PC-3 (cell line): ENCODE measurements around the gene TNFRSF17. TPM values are rescaled to one million over a fixed set of nuclear protein-coding genes. Genes with fewer than 3 reads are reported as not detected.

Source experiments
- ATAC-seq: fragments of 200-7000 bp; cut with Tn5 transposase; 2 replicates; pipeline ENCODE4 v1.9.1; 2020; ENCODE audit warnings: mild to moderate bottlenecking, moderate library complexity
- BruUV-seq: library from RNA; stranded (reverse); fragments of 400-500 nt; replicated peaks from 2 replicates; lab custom pipeline; 2021; lab: Mats Ljungman, UMichigan
- CTCF ChIA-PET: fragments of 300-600 bp; sonication (Branson Sonifier 250); formaldehyde crosslinking; loops from one replicate; lab custom pipeline; 2022; ENCODE audit warnings: antibody characterized with exemption; lab: Charles Lee
- POLR2A ChIA-PET: fragments of 300-600 bp; sonication (Branson Sonifier 250); formaldehyde crosslinking; loops from one replicate; lab custom pipeline; 2022; ENCODE audit warnings: antibody characterized with exemption; ENCODE audit not compliant: unreplicated experiment; lab: Charles Lee
- DNase-seq: peaks from one replicate; pipeline ENCODE4 v3.0.0-alpha.2; 2015
- H2AFZ ChIP-seq: fragments of 300-600 bp; sonication (generic); 2 replicates; pipeline ENCODE4 v1.6.0; 2016; ENCODE audit warnings: antibody characterized with exemption, low read length
- H3F3A ChIP-seq: fragments of 300-600 bp; sonication (generic); one replicate; pipeline ENCODE4 v1.6.0; 2017; ENCODE audit warnings: antibody characterized with exemption, low read length, control low read depth, mild to moderate bottlenecking; ENCODE audit not compliant: unreplicated experiment
- H3K27ac ChIP-seq: fragments of 300-600 bp; sonication (generic); 2 replicates; pipeline ENCODE4 v1.5.1; 2016; ENCODE audit warnings: mild to moderate bottlenecking, low read length
- H3K27me3 ChIP-seq: fragments of 300-600 bp; sonication (generic); 2 replicates; pipeline ENCODE4 v1.6.1; 2016; ENCODE audit warnings: low read length, mixed read lengths
- H3K36me3 ChIP-seq: fragments of 300-600 bp; sonication (generic); 2 replicates; pipeline ENCODE4 v1.6.1; 2016; ENCODE audit warnings: low read depth, mixed run types, low read length, mixed read lengths
- H3K4me1 ChIP-seq: fragments of 300-600 bp; sonication (generic); 2 replicates; pipeline ENCODE4 v1.5.1; 2016; ENCODE audit warnings: low read length; ENCODE audit not compliant: insufficient read depth
- H3K4me2 ChIP-seq: fragments of 300-600 bp; sonication (generic); 2 replicates; pipeline ENCODE4 v1.6.0; 2016; ENCODE audit warnings: low read length
- H3K4me3 ChIP-seq: fragments of 300-600 bp; sonication (generic); 2 replicates; pipeline ENCODE4 v1.5.1; 2016; ENCODE audit warnings: mild to moderate bottlenecking, low read length, mixed read lengths
- H3K79me2 ChIP-seq: fragments of 300-600 bp; sonication (generic); 2 replicates; pipeline ENCODE4 v1.6.1; 2017; ENCODE audit warnings: low read length, mixed read lengths
- H3K9ac ChIP-seq: fragments of 300-600 bp; sonication (generic); 2 replicates; pipeline ENCODE4 v1.6.0; 2016; ENCODE audit warnings: mild to moderate bottlenecking, low read length
- H3K9me2 ChIP-seq: fragments of 300-600 bp; sonication (generic); replicated peaks from 2 replicates; pipeline ENCODE4 v1.6.1; 2016; ENCODE audit warnings: mixed run types, low read length, mixed read lengths
- H3K9me3 ChIP-seq: fragments of 300-600 bp; sonication (generic); 2 replicates; pipeline ENCODE4 v1.6.1; 2016; ENCODE audit warnings: low read length, mixed read lengths
- H4K20me1 ChIP-seq: fragments of 300-600 bp; sonication (generic); 2 replicates; pipeline ENCODE4 v1.6.1; 2016; ENCODE audit warnings: low read length, mixed read lengths
- CTCF ChIP-seq: fragments of 300-600 bp; sonication (generic); conservative IDR thresholded peaks from 2 replicates; pipeline ENCODE4 v1.5.1; 2017; ENCODE audit warnings: antibody characterized with exemption, low read depth, mild to moderate bottlenecking, low read length
- EZH2 ChIP-seq: fragments of 300-600 bp; sonication (generic); IDR thresholded peaks from one replicate; pipeline ENCODE4 v1.6.1; 2017; ENCODE audit warnings: antibody characterized with exemption, mild to moderate bottlenecking, low read length; ENCODE audit not compliant: unreplicated experiment
- EZH2phosphoT487 ChIP-seq: fragments of 300-600 bp; sonication (generic); IDR thresholded peaks from 2 replicates; pipeline ENCODE4 v1.6.1; 2018; ENCODE audit warnings: mild to moderate bottlenecking, antibody characterized with exemption, low read length, borderline replicate concordance
- intact Hi-C: fragments of 100-400 bp; cut with micrococcal nuclease; formaldehyde crosslinking; loops from 2 replicates; pipeline ENCODE4 v1.9.0; 2023
- total RNA-seq: library from RNA; depleted of rRNA; stranded (reverse); fragments of >200 nt; gene quantifications from 2 replicates; pipeline ENCODE4 v1.2.3, GENCODE V29; 2014

Gene TNFRSF17
- total RNA-seq, 1 experiment from 2014 or later: not detected

GRCh38 chr16:11979013-11979672 is 14.1 kb downstream of the TNFRSF17 start:
- Histone ChIP-seq H3K9me3 (no peaks in the 10 kb centered on the region), H3K27ac (no peak overlapping the region), H2AFZ (no peak overlapping the region), H3K9ac (no peak overlapping the region), H4K20me1 (no peaks in the 10 kb centered on the region), H3F3A (no peaks in the 10 kb centered on the region), H3K27me3 (no peaks in the 10 kb centered on the region), H3K79me2 (peaks cover 27% of the 10 kb centered on the region), H3K36me3 (no peaks in the 10 kb centered on the region), H3K4me2 (no peak overlapping the region), H3K4me1 (peaks cover 5% of the 10 kb centered on the region; the same call in 1 of the 2 replicates), H3K4me3 (no peak overlapping the region), H3K9me2 (no peaks in the 10 kb centered on the region)
- ChIA-PET CTCF (no interaction called here), POLR2A (no interaction called here)
- no peak for ATAC-seq
- TF ChIP-seq EZH2: no peak
- TF ChIP-seq EZH2phosphoT487: no peak
- TF ChIP-seq CTCF: no peak
- intact Hi-C loops: no loop called here
- no TSS peak for BruUV-seq
- DNase-seq: no peak

GRCh38 chr16:11980136-11980844 is 15.3 kb downstream of the TNFRSF17 start:
- H3K4me3 ChIP-seq: no peak overlapping the region
- TF ChIP-seq EZH2 (no peak), CTCF (no peak), EZH2phosphoT487 (no peak)
- ATAC-seq: no peak
- no peak overlapping the region for H3K4me2 ChIP-seq
- no peaks in the 10 kb centered on the region for H3K36me3 ChIP-seq
- peaks cover 5% of the 10 kb centered on the region; the same call in 1 of the 2 replicates for H3K4me1 ChIP-seq
- H3K9ac ChIP-seq: no peak overlapping the region
- no peaks in the 10 kb centered on the region for H3K9me3 ChIP-seq
- intact Hi-C loops: no loop called here
- H3F3A ChIP-seq: no peaks in the 10 kb centered on the region
- H3K27me3 ChIP-seq: no peaks in the 10 kb centered on the region
- no peaks in the 10 kb centered on the region for H4K20me1 ChIP-seq
- DNase-seq: no peak
- CTCF ChIA-PET: no interaction called here
- POLR2A ChIA-PET: no interaction called here
- BruUV-seq: no TSS peak
- peaks cover 27% of the 10 kb centered on the region for H3K79me2 ChIP-seq
- H2AFZ ChIP-seq: no peak overlapping the region
- H3K9me2 ChIP-seq: no peaks in the 10 kb centered on the region
- no peak overlapping the region for H3K27ac ChIP-seq

- H3K79me2 ChIP-seq: no peaks in the 10 kb centered on the region
- TF ChIP-seq EZH2phosphoT487: no peak
- TF ChIP-seq EZH2: no peak
- TF ChIP-seq CTCF: no peak
- BruUV-seq: no TSS peak
- H3K9ac ChIP-seq: no peak overlapping the region
- no peaks in the 10 kb centered on the region for H3K36me3 ChIP-seq
- H3K4me3 ChIP-seq: no peak overlapping the region
- H3K27me3 ChIP-seq: no peaks in the 10 kb centered on the region
- ChIA-PET POLR2A (interaction anchor here (0.6 kb wide), 1 partner anchor 27 kb away, joined by 10 read pairs; no protein-coding TSS in a partner anchor), CTCF (no interaction called here)
- ATAC-seq: no peak
- no peaks in the 10 kb centered on the region for H3K4me1 ChIP-seq
- no peak overlapping the region for H3K27ac ChIP-seq
- no peak for DNase-seq
- intact Hi-C loops: no loop called here
- H3K4me2 ChIP-seq: no peak overlapping the region
- no peaks in the 10 kb centered on the region for H3K9me2 ChIP-seq
- no peaks in the 10 kb centered on the region for H3F3A ChIP-seq
- H2AFZ ChIP-seq: no peak overlapping the region
- no peaks in the 10 kb centered on the region for H3K9me3 ChIP-seq
- H4K20me1 ChIP-seq: no peaks in the 10 kb centered on the region
These were observed 20.2 kb downstream of the TNFRSF17 start for GRCh38 chr16:11985250-11985649.
